SU-DHL-6 (cell line): ENCODE measurements around the gene HSH2D.

Experiments
- EZH2phosphoT487 ChIP-seq: fragments of 200-600 bp; sonication (generic), shearing (Covaris generic); conservative IDR thresholded peaks from 2 replicates; pipeline ENCODE4 v1.6.1; 2018; ENCODE audit warnings: mild to moderate bottlenecking, antibody characterized with exemption, low read length, moderate library complexity, mixed read lengths
- TF ChIP-seq, protein P1 (sequence below): fragments of 200-600 bp; sonication (generic); IDR thresholded peaks from one replicate; pipeline ENCODE4 v1.5.1; 2017; ENCODE audit warnings: antibody characterized with exemption, mild to moderate bottlenecking, low read length, moderate library complexity; ENCODE audit not compliant: insufficient read depth, poor library complexity, severe bottlenecking

DNA sequence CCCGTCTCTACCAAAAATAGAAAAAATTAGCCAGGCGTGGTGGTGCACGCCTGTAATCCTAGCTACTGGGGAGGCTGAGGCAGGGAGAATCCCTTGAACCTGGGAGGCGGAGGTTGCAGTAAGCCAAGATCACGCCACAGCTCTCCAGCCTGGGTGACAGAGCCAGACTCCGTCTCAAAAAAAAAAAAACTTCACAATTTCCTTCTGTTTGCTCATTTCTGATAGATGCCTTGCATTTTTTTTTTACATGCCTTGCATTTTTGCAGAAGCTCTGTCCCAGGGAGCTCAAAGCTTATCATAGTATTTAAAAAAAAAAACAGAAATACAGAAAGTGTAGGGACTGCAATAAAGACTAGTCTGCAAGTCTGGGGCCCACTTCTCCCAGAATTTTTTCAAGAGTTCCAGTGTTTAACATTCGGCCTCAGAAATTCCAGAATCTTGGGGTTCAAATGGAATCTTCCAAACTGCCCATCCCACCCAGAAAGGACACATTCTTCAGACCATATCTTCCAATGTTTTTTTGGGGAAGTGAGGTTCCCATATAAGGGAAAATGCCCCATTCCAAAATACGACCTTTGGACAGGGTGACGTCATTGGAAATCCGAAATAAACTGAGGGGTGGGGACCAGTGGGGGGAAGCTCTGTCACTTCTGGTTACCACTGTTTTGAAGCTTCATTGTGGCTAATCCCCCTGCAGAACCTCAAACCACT, 49.0 kb upstream of the HSH2D start:
- TF ChIP-seq, protein P1, sequence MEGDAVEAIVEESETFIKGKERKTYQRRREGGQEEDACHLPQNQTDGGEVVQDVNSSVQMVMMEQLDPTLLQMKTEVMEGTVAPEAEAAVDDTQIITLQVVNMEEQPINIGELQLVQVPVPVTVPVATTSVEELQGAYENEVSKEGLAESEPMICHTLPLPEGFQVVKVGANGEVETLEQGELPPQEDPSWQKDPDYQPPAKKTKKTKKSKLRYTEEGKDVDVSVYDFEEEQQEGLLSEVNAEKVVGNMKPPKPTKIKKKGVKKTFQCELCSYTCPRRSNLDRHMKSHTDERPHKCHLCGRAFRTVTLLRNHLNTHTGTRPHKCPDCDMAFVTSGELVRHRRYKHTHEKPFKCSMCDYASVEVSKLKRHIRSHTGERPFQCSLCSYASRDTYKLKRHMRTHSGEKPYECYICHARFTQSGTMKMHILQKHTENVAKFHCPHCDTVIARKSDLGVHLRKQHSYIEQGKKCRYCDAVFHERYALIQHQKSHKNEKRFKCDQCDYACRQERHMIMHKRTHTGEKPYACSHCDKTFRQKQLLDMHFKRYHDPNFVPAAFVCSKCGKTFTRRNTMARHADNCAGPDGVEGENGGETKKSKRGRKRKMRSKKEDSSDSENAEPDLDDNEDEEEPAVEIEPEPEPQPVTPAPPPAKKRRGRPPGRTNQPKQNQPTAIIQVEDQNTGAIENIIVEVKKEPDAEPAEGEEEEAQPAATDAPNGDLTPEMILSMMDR, result no peak
- no peak for TF ChIP-seq EZH2phosphoT487
